Smooth muscle cell (in vitro differentiated cells): ENCODE measurements around the gene KLHL26. TPM values are rescaled to one million over a fixed set of nuclear protein-coding genes. Genes with fewer than 3 reads are reported as not detected.
"Not testable (repeated sequence)": the region's sequence is repeated elsewhere in the genome, so short reads cannot be mapped to it uniquely, and the experiment has no call there.

Experiments used
- DNase-seq: peaks from one replicate; lab custom pipeline; 2025; ENCODE audit not compliant: unreplicated experiment; lab: John Stamatoyannopoulos, UW
- H2AFZ ChIP-seq: fragments of 200-600 bp; sonication (generic); 2 replicates; pipeline ENCODE4 v1.6.0; 2016; ENCODE audit warnings: antibody characterized with exemption, low read depth, mild to moderate bottlenecking
- H3F3A ChIP-seq: fragments of 200-600 bp; sonication (generic); 2 replicates; pipeline ENCODE4 v1.6.0; 2017; ENCODE audit warnings: antibody characterized with exemption, low read depth
- H3K27ac ChIP-seq: fragments of 200-600 bp; sonication (generic); 2 replicates; pipeline ENCODE4 v1.5.1; 2016; ENCODE audit warnings: low read depth, mild to moderate bottlenecking
- H3K27me3 ChIP-seq: fragments of 200-600 bp; sonication (generic); 2 replicates; pipeline ENCODE4 v1.6.1; 2016; ENCODE audit warnings: low read depth, mild to moderate bottlenecking
- H3K36me3 ChIP-seq: fragments of 200-600 bp; sonication (generic); 2 replicates; pipeline ENCODE4 v1.5.1; 2016; ENCODE audit warnings: low read depth
- H3K4me1 ChIP-seq: fragments of 200-600 bp; sonication (generic); 2 replicates; pipeline ENCODE4 v1.5.1; 2016; ENCODE audit warnings: low read depth
- H3K4me2 ChIP-seq: fragments of 200-600 bp; sonication (generic); 2 replicates; pipeline ENCODE4 v1.6.0; 2016; ENCODE audit warnings: mild to moderate bottlenecking
- H3K4me3 ChIP-seq: fragments of 200-600 bp; sonication (generic); 2 replicates; pipeline ENCODE4 v1.5.1; 2016; ENCODE audit warnings: mild to moderate bottlenecking
- H3K79me2 ChIP-seq: fragments of 200-600 bp; sonication (generic); 2 replicates; pipeline ENCODE4 v1.6.0; 2016; ENCODE audit warnings: low read depth, mild to moderate bottlenecking
- H3K9ac ChIP-seq: fragments of 200-600 bp; sonication (generic); 2 replicates; pipeline ENCODE4 v1.6.0; 2016; ENCODE audit warnings: low read depth
- H3K9me3 ChIP-seq: fragments of 200-600 bp; sonication (generic); replicated peaks from 2 replicates; pipeline ENCODE4 v1.5.1; 2016; ENCODE audit warnings: low read depth
- H4K20me1 ChIP-seq: fragments of 200-600 bp; sonication (generic); 2 replicates; pipeline ENCODE4 v1.6.0; 2016; ENCODE audit warnings: low read depth
- CTCF ChIP-seq: fragments of 200-600 bp; sonication (generic); IDR thresholded peaks from 2 replicates; pipeline ENCODE4 v1.5.1; 2017; ENCODE audit warnings: borderline replicate concordance, mild to moderate bottlenecking, antibody characterized with exemption; ENCODE audit not compliant: insufficient read depth, poor library complexity, severe bottlenecking
- WGBS: methylation state at CpG from one replicate; pipeline ENCODE4 v1.1.7; 2016; ENCODE audit warnings: low lambda C conversion rate; 5-methylcytosine and 5-hydroxymethylcytosine counted together
- polyA plus RNA-seq: library from polyadenylated mRNA; unstranded; fragments of >200 nt; fragmentation: Nextera tagmentation; extraction: Ambion mirVana; gene quantifications from 2 replicates; pipeline ENCODE4 v1.2.1, GENCODE V29; 2016
- total RNA-seq: library from RNA; depleted of rRNA; stranded (reverse); fragments of >200 nt; gene quantifications from 2 replicates; pipeline ENCODE4 v1.2.3, GENCODE V29; 2014

The KLHL26 gene
- total and polyA plus RNA-seq, 2 experiments from 2014 or later: 3.9 to 7.6 TPM

- Histone ChIP-seq H3K4me3 (no peak overlapping the region), H3K27ac (no peak overlapping the region), H3K79me2 (peaks cover 14% of the 10 kb centered on the region), H3K36me3 (no peaks in the 10 kb centered on the region), H3K27me3 (peaks cover 2% of the 10 kb centered on the region), H3K9me3 (no peaks in the 10 kb centered on the region), H3F3A (peaks cover 6% of the 10 kb centered on the region), H3K9ac (no peak overlapping the region), H4K20me1 (peaks cover 72% of the 10 kb centered on the region), H3K4me2 (no peak overlapping the region), H2AFZ (no peak overlapping the region), H3K4me1 (peaks cover 10% of the 10 kb centered on the region)
- 75% methylated on average over 25 of the region's 25 CpGs for WGBS
- no peak for TF ChIP-seq CTCF
- DNase-seq: no peak
Observed at GRCh38 chr19:18597809-18598660, 38.8 kb upstream of the KLHL26 start.

GRCh38 chr19:18599485-18599884, 37.3 kb upstream of the KLHL26 start:
- H3F3A ChIP-seq: peaks cover 12% of the 10 kb centered on the region
- H4K20me1 ChIP-seq: peaks cover 75% of the 10 kb centered on the region
- no peak overlapping the region for H2AFZ ChIP-seq
- no peaks in the 10 kb centered on the region for H3K36me3 ChIP-seq
- H3K27ac ChIP-seq: no peak overlapping the region
- peaks cover 9% of the 10 kb centered on the region for H3K27me3 ChIP-seq
- TF ChIP-seq CTCF: no peak
- no peak overlapping the region for H3K4me2 ChIP-seq
- peaks cover 21% of the 10 kb centered on the region for H3K4me1 ChIP-seq
- H3K9ac ChIP-seq: no peak overlapping the region
- no peak overlapping the region for H3K4me3 ChIP-seq
- H3K79me2 ChIP-seq: peaks cover 22% of the 10 kb centered on the region
- no peak for DNase-seq
- no peaks in the 10 kb centered on the region for H3K9me3 ChIP-seq
- WGBS: 96% methylated on average over 20 of the region's 20 CpGs

GRCh38 chr19:18600692-18601397, 36.0 kb upstream of the KLHL26 start:
- not testable (repeated sequence) for H3K4me3 ChIP-seq, H3K27ac ChIP-seq, H3K9me3 ChIP-seq, H2AFZ ChIP-seq, H3K36me3 ChIP-seq, H3K4me2 ChIP-seq, H3K9ac ChIP-seq, DNase-seq
- WGBS: 93% methylated on average over 15 of the region's 15 CpGs
- H3K79me2 ChIP-seq: peaks cover 23% of the 10 kb centered on the region
- H3K27me3 ChIP-seq: peaks cover 11% of the 10 kb centered on the region
- H3F3A ChIP-seq: peaks cover 12% of the 10 kb centered on the region
- peaks cover 71% of the 10 kb centered on the region for H4K20me1 ChIP-seq
- H3K4me1 ChIP-seq: peaks cover 19% of the 10 kb centered on the region

GRCh38 chr19:18601875-18602274, 35.0 kb upstream of the KLHL26 start:
- H3K4me3 ChIP-seq: no peak overlapping the region
- no peak overlapping the region for H3K27ac ChIP-seq
- peaks cover 12% of the 10 kb centered on the region for H3F3A ChIP-seq
- H2AFZ ChIP-seq: no peak overlapping the region
- no peaks in the 10 kb centered on the region for H3K9me3 ChIP-seq
- H3K4me2 ChIP-seq: no peak overlapping the region
- no peak for DNase-seq
- H3K27me3 ChIP-seq: peaks cover 15% of the 10 kb centered on the region
- H3K79me2 ChIP-seq: peaks cover 27% of the 10 kb centered on the region
- no peak for TF ChIP-seq CTCF
- 86% methylated on average over 4 of the region's 4 CpGs for WGBS
- no peaks in the 10 kb centered on the region for H3K36me3 ChIP-seq
- H3K9ac ChIP-seq: no peak overlapping the region
- H4K20me1 ChIP-seq: peaks cover 63% of the 10 kb centered on the region
- peaks cover 19% of the 10 kb centered on the region for H3K4me1 ChIP-seq
